Body of pancreas (tissue), 4 donors: ENCODE results near the gene XPO6.

Source experiments
- CTCF ChIP-seq, 7 experiments: fragments of 450-650 bp in 4 of 7; fragments of 200-600 bp in 3 of 7; sonication (generic) in 3 of 7; IDR thresholded peaks; one replicate each; pipeline ENCODE4 v1.5.1; 2016 to 2019; ENCODE audit warnings: antibody characterized with exemption in 7 of 7
- POLR2A ChIP-seq, 3 donors: fragments of 450-650 bp; IDR thresholded peaks; one replicate each; pipeline ENCODE4 v1.6.1; 2016; ENCODE audit warnings: antibody characterized with exemption in 3 of 3, mild to moderate bottlenecking in 2 of 3

- TF ChIP-seq POLR2A (IDR thresholded peaks at IDR 0.05): no peak
- TF ChIP-seq CTCF (IDR thresholded peaks at IDR 0.05): no peak
Observed at GRCh38 chr16:28082624-28083023, 129.1 kb downstream of the XPO6 start.
